Activated gamma-delta T cell treated with Interleukin-2 at 50 U/mL for 16 hours (primary cell): ENCODE measurements around the gene TNFRSF12A.

Source experiments
- DNase-seq: peaks from one replicate; pipeline ENCODE4 v3.0.0-alpha.2; 2020

TNFRSF12A gene

GRCh38 chr16:2986623-2987188 is 33.5 kb upstream of the TNFRSF12A start:
- no peak for DNase-seq

GRCh38 chr16:2987286-2987685 is 32.9 kb upstream of the TNFRSF12A start:
- DNase-seq: no peak

GRCh38 chr16:2987833-2988232 is 32.3 kb upstream of the TNFRSF12A start:
- no peak for DNase-seq

- DNase-seq: no peak
Measured at GRCh38 chr16:2988590-2989099, 31.5 kb upstream of the TNFRSF12A start.

GRCh38 chr16:2990891-2991290 is 29.3 kb upstream of the TNFRSF12A start:
- no peak for DNase-seq

GRCh38 chr16:2991566-2992261 is 28.5 kb upstream of the TNFRSF12A start:
- DNase-seq: no peak

GRCh38 chr16:2992383-2993081 is 27.6 kb upstream of the TNFRSF12A start:
- no peak for DNase-seq

- no peak for DNase-seq
Measured at GRCh38 chr16:2996298-2996697, 23.9 kb upstream of the TNFRSF12A start.

GRCh38 chr16:2999929-3000328 is 20.2 kb upstream of the TNFRSF12A start:
- no peak for DNase-seq

GRCh38 chr16:3000540-3000939 is 19.6 kb upstream of the TNFRSF12A start:
- no peak for DNase-seq

- DNase-seq: no peak
Measured at GRCh38 chr16:3001316-3001715, 18.9 kb upstream of the TNFRSF12A start.

GRCh38 chr16:3003582-3004270 is 16.4 kb upstream of the TNFRSF12A start:
- DNase-seq: peak; percentile 96

GRCh38 chr16:3004319-3004718 is 15.8 kb upstream of the TNFRSF12A start:
- no peak for DNase-seq

- no peak for DNase-seq
Measured at GRCh38 chr16:3004781-3005284, 15.3 kb upstream of the TNFRSF12A start.

GRCh38 chr16:3007059-3007956 is 12.9 kb upstream of the TNFRSF12A start:
- DNase-seq: no peak

- DNase-seq: no peak
Measured at GRCh38 chr16:3007957-3008689, 12.0 kb upstream of the TNFRSF12A start.

- DNase-seq: no peak
Measured at GRCh38 chr16:3008690-3009037, 11.5 kb upstream of the TNFRSF12A start.

- DNase-seq: no peak
Measured at GRCh38 chr16:3009568-3010390, 10.4 kb upstream of the TNFRSF12A start.

GRCh38 chr16:3010510-3010909 is 9.7 kb upstream of the TNFRSF12A start:
- no peak for DNase-seq

- DNase-seq: no peak
Measured at GRCh38 chr16:3012246-3012645, 7.9 kb upstream of the TNFRSF12A start.
